Smooth muscle cell (in vitro differentiated cells): ENCODE data around the gene STXBP6. TPM values are rescaled to one million over a fixed set of nuclear protein-coding genes. Genes with fewer than 3 reads are reported as not detected.

Experiments
- DNase-seq: peaks from one replicate; lab custom pipeline; 2025; ENCODE audit not compliant: unreplicated experiment; lab: John Stamatoyannopoulos, UW
- H2AFZ ChIP-seq: fragments of 200-600 bp; sonication (generic); 2 replicates; pipeline ENCODE4 v1.6.0; 2016; ENCODE audit warnings: antibody characterized with exemption, low read depth, mild to moderate bottlenecking
- H3F3A ChIP-seq: fragments of 200-600 bp; sonication (generic); 2 replicates; pipeline ENCODE4 v1.6.0; 2017; ENCODE audit warnings: antibody characterized with exemption, low read depth
- H3K27ac ChIP-seq: fragments of 200-600 bp; sonication (generic); 2 replicates; pipeline ENCODE4 v1.5.1; 2016; ENCODE audit warnings: low read depth, mild to moderate bottlenecking
- H3K27me3 ChIP-seq: fragments of 200-600 bp; sonication (generic); 2 replicates; pipeline ENCODE4 v1.6.1; 2016; ENCODE audit warnings: low read depth, mild to moderate bottlenecking
- H3K36me3 ChIP-seq: fragments of 200-600 bp; sonication (generic); 2 replicates; pipeline ENCODE4 v1.5.1; 2016; ENCODE audit warnings: low read depth
- H3K4me1 ChIP-seq: fragments of 200-600 bp; sonication (generic); 2 replicates; pipeline ENCODE4 v1.5.1; 2016; ENCODE audit warnings: low read depth
- H3K4me2 ChIP-seq: fragments of 200-600 bp; sonication (generic); 2 replicates; pipeline ENCODE4 v1.6.0; 2016; ENCODE audit warnings: mild to moderate bottlenecking
- H3K4me3 ChIP-seq: fragments of 200-600 bp; sonication (generic); 2 replicates; pipeline ENCODE4 v1.5.1; 2016; ENCODE audit warnings: mild to moderate bottlenecking
- H3K79me2 ChIP-seq: fragments of 200-600 bp; sonication (generic); 2 replicates; pipeline ENCODE4 v1.6.0; 2016; ENCODE audit warnings: low read depth, mild to moderate bottlenecking
- H3K9ac ChIP-seq: fragments of 200-600 bp; sonication (generic); 2 replicates; pipeline ENCODE4 v1.6.0; 2016; ENCODE audit warnings: low read depth
- H3K9me3 ChIP-seq: fragments of 200-600 bp; sonication (generic); replicated peaks from 2 replicates; pipeline ENCODE4 v1.5.1; 2016; ENCODE audit warnings: low read depth
- H4K20me1 ChIP-seq: fragments of 200-600 bp; sonication (generic); 2 replicates; pipeline ENCODE4 v1.6.0; 2016; ENCODE audit warnings: low read depth
- WGBS: methylation state at CpG from one replicate; pipeline ENCODE4 v1.1.7; 2016; ENCODE audit warnings: low lambda C conversion rate; 5-methylcytosine and 5-hydroxymethylcytosine counted together
- polyA plus RNA-seq: library from polyadenylated mRNA; unstranded; fragments of >200 nt; fragmentation: Nextera tagmentation; extraction: Ambion mirVana; gene quantifications from 2 replicates; pipeline ENCODE4 v1.2.1, GENCODE V29; 2016
- total RNA-seq: library from RNA; depleted of rRNA; stranded (reverse); fragments of >200 nt; gene quantifications from 2 replicates; pipeline ENCODE4 v1.2.3, GENCODE V29; 2014
- TF ChIP-seq, protein P1 (sequence below): fragments of 200-600 bp; sonication (generic); IDR thresholded peaks from 2 replicates; pipeline ENCODE4 v1.5.1; 2017; ENCODE audit warnings: borderline replicate concordance, mild to moderate bottlenecking, antibody characterized with exemption; ENCODE audit not compliant: insufficient read depth, poor library complexity, severe bottlenecking

Gene STXBP6
- total and polyA plus RNA-seq, 2 experiments from 2014 or later = 144 to 170 TPM

DNA sequence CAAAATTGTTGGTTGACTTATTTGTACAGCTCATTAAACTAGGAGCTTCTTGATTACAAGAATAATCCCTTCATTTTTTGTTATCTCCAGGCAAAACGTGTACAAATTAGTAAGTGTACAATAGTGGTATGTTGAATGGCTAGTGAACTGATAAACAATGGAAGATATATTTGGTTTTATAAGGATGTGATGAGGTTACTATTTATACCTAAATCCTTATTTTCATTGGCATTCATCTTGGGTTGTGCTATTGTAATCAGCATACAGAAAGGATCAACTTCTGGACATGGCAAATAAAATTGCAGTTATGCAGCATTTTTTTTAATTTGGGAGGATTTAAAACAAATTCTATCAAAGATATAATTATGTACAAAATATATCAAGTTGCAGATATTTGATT, 216.6 kb downstream of the STXBP6 start:
- TF ChIP-seq, protein P1, sequence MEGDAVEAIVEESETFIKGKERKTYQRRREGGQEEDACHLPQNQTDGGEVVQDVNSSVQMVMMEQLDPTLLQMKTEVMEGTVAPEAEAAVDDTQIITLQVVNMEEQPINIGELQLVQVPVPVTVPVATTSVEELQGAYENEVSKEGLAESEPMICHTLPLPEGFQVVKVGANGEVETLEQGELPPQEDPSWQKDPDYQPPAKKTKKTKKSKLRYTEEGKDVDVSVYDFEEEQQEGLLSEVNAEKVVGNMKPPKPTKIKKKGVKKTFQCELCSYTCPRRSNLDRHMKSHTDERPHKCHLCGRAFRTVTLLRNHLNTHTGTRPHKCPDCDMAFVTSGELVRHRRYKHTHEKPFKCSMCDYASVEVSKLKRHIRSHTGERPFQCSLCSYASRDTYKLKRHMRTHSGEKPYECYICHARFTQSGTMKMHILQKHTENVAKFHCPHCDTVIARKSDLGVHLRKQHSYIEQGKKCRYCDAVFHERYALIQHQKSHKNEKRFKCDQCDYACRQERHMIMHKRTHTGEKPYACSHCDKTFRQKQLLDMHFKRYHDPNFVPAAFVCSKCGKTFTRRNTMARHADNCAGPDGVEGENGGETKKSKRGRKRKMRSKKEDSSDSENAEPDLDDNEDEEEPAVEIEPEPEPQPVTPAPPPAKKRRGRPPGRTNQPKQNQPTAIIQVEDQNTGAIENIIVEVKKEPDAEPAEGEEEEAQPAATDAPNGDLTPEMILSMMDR = no peak
- no peak for DNase-seq
- H3K27me3 ChIP-seq = no peaks in the 10 kb centered on the region
- no peaks in the 10 kb centered on the region for H3K4me1 ChIP-seq
- no peaks in the 10 kb centered on the region for H3K79me2 ChIP-seq
- no peaks in the 10 kb centered on the region for H3K9me3 ChIP-seq
- peaks cover 4% of the 10 kb centered on the region for H3F3A ChIP-seq
- no peak overlapping the region for H3K4me3 ChIP-seq
- no peak overlapping the region for H3K9ac ChIP-seq
- H3K36me3 ChIP-seq = no peaks in the 10 kb centered on the region
- no peak overlapping the region for H3K27ac ChIP-seq
- no peak overlapping the region for H2AFZ ChIP-seq
- H3K4me2 ChIP-seq = no peak overlapping the region
- peaks cover 36% of the 10 kb centered on the region for H4K20me1 ChIP-seq
- 93% methylated on average over 1 of the region's 1 CpG for WGBS

DNA sequence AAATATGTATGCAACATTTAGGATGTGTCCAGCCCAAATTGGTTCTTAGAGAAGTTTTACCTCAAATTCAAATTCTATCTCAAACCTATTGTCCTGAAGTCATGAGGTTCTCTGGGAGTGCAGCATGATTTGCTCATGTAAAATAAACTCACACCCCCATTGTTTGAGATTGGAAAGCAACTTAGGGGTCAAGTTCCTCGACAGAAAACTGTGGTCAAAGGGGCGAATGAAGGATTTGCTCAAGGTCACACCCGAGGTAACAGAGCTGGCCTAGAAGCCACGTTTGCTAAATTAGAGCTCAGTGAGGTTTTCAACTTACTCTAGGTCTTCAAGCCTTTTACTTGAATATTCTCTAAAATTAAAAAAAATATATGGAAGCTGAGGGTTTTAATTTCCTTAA, 218.3 kb downstream of the STXBP6 start:
- peaks cover 45% of the 10 kb centered on the region for H4K20me1 ChIP-seq
- no peaks in the 10 kb centered on the region for H3K79me2 ChIP-seq
- H3K4me3 ChIP-seq = no peak overlapping the region
- no peak for DNase-seq
- no peaks in the 10 kb centered on the region for H3K27me3 ChIP-seq
- H3K27ac ChIP-seq = no peak overlapping the region
- H3K9ac ChIP-seq = no peak overlapping the region
- H3F3A ChIP-seq = no peaks in the 10 kb centered on the region
- no peak overlapping the region for H3K4me2 ChIP-seq
- H3K36me3 ChIP-seq = no peaks in the 10 kb centered on the region
- WGBS = 92% methylated on average over 4 of the region's 4 CpGs
- no peak overlapping the region for H2AFZ ChIP-seq
- no peaks in the 10 kb centered on the region for H3K4me1 ChIP-seq
- TF ChIP-seq, protein P1 = no peak
- no peaks in the 10 kb centered on the region for H3K9me3 ChIP-seq

DNA sequence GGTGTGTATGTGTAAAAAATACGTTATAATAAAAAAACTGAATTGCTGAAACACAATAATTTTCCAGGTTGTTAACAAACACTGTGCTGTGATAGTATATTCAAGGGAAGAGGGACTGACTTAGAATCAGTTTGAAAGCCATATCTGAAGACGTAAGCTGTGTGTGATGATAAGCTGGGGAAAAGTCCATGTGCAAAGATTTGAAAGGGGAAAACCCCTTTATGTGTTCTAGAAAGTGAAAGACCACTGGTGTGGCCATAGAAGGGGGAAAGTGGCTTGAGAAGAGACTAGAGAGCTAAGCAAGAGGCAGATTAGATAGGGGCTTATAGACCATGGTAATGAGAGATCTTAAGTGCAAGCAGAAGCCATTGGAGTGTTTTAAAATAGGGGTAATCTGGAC, 220.1 kb downstream of the STXBP6 start:
- H3K79me2 ChIP-seq = no peaks in the 10 kb centered on the region
- peaks cover 3% of the 10 kb centered on the region for H3K36me3 ChIP-seq
- WGBS = 38% methylated on average over 2 of the region's 2 CpGs

GRCh38 chr14:24828486-24828885, 221.5 kb downstream of the STXBP6 start:
- Histone ChIP-seq H3K4me3 (no peak overlapping the region), H3F3A (no peaks in the 10 kb centered on the region), H3K4me1 (no peaks in the 10 kb centered on the region), H3K36me3 (peaks cover 3% of the 10 kb centered on the region), H2AFZ (no peak overlapping the region), H3K79me2 (no peaks in the 10 kb centered on the region), H3K27ac (no peak overlapping the region), H4K20me1 (peaks cover 61% of the 10 kb centered on the region), H3K9me3 (no peaks in the 10 kb centered on the region), H3K4me2 (no peak overlapping the region), H3K27me3 (no peaks in the 10 kb centered on the region), H3K9ac (no peak overlapping the region)
- no peak for DNase-seq
- WGBS = 86% methylated on average over 4 of the region's 4 CpGs
- TF ChIP-seq, protein P1 = no peak

More for the DNA sequence above, 220.1 kb downstream of the STXBP6 start:
- Histone ChIP-seq H3K27ac (no peak overlapping the region), H3K4me3 (no peak overlapping the region), H3F3A (no peaks in the 10 kb centered on the region), H2AFZ (no peak overlapping the region), H3K4me1 (no peaks in the 10 kb centered on the region), H3K4me2 (no peak overlapping the region), H3K27me3 (no peaks in the 10 kb centered on the region), H3K9ac (no peak overlapping the region), H4K20me1 (peaks cover 59% of the 10 kb centered on the region), H3K9me3 (no peaks in the 10 kb centered on the region)
- TF ChIP-seq, protein P1 = no peak
- no peak for DNase-seq
